ENCODE measurements around the gene ANK2. TPM values are rescaled to one million over a fixed set of nuclear protein-coding genes. Genes with fewer than 3 reads are reported as not detected.

Gene ANK2
- total RNA-seq, 4 donors from 2014 or later, result 27.4 to 142 (median 47.2) TPM

DNA sequence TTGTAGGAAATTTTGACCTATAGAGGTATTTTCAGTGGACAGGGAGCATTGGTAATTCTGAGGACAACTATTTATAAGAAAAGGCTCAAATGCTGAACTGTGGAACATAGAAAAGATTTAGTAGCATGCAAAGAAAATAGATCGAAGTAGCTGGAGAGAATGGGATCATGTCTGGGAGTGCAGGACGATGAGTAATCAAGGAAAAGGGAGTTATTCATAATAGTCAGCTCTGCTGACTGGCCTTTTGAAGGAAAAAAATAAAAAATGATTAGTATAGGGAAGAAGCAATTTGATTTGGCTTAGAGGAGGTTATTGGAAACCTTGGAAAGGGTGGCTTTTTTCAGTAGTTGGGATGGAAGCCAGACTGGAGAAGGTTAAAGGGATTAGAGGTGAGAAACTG, 22.9 kb upstream of the ANK2 start:
- H3K27ac ChIP-seq, result no peak overlapping the region
- intact Hi-C loops (cut with DNase I; ENCODE audit: low total_unique reads), result no loop called here
- no peaks in the 10 kb centered on the region for H3K27me3 ChIP-seq
- no peaks in the 10 kb centered on the region for H3K4me1 ChIP-seq
- no peak overlapping the region for H3K4me3 ChIP-seq
- H3K36me3 ChIP-seq, result no peaks in the 10 kb centered on the region
- no peaks in the 10 kb centered on the region for H3K9me3 ChIP-seq
- no peak for DNase-seq
- TF ChIP-seq, protein P1, sequence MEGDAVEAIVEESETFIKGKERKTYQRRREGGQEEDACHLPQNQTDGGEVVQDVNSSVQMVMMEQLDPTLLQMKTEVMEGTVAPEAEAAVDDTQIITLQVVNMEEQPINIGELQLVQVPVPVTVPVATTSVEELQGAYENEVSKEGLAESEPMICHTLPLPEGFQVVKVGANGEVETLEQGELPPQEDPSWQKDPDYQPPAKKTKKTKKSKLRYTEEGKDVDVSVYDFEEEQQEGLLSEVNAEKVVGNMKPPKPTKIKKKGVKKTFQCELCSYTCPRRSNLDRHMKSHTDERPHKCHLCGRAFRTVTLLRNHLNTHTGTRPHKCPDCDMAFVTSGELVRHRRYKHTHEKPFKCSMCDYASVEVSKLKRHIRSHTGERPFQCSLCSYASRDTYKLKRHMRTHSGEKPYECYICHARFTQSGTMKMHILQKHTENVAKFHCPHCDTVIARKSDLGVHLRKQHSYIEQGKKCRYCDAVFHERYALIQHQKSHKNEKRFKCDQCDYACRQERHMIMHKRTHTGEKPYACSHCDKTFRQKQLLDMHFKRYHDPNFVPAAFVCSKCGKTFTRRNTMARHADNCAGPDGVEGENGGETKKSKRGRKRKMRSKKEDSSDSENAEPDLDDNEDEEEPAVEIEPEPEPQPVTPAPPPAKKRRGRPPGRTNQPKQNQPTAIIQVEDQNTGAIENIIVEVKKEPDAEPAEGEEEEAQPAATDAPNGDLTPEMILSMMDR (IDR thresholded peaks at IDR 0.05), result no peak
- TF ChIP-seq POLR2A (IDR thresholded peaks at IDR 0.05), result no peak

DNA sequence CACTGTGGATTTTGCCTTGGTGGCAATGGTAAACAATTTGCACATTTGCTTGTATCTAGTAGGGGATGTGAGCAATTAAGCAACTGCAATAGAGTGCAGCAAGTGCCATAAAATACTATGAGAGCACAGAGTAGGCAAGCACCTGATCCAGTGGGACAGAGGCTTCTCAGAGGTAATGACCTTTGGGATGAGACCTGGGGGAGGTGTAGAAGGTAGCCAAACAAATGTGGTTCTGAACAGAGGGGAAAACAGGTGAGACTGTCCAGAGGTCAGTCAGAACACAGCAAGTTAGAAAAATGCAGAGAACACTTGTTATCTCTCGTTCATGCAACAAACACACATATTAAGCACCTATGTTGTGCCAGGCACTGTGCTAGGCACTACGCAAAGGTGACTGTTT, 21.4 kb upstream of the ANK2 start:
- TF ChIP-seq, protein P1 (IDR thresholded peaks at IDR 0.05), result no peak
- no peak for TF ChIP-seq POLR2A (IDR thresholded peaks at IDR 0.05)
- intact Hi-C loops (cut with DNase I; ENCODE audit: low total_unique reads), result no loop called here

DNA sequence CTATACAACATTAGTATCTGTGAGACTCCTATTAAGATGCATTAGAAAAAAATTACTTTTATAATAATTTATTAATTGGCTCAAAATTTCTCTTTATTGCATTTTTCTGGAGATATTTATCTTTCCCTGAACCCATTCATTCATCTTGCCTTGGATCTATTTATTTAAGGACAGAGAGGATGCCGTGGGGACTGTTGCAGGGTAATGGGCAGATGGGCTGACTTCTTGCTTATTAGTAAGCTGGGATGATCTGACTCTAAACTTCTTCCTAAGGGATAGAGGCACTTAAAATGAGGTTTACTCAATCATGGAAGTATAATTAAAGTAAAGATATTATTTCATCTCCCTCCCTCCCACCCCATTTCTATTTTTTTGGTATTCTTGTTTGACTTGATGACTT, 18.2 kb upstream of the ANK2 start:
- Histone ChIP-seq H3K27ac (no peak overlapping the region), H3K27me3 (no peaks in the 10 kb centered on the region), H3K9me3 (no peaks in the 10 kb centered on the region), H3K4me1 (no peaks in the 10 kb centered on the region), H3K36me3 (no peaks in the 10 kb centered on the region), H3K4me3 (no peak overlapping the region)
- TF ChIP-seq, protein P1 (IDR thresholded peaks at IDR 0.05), result no peak
- no peak for TF ChIP-seq POLR2A (IDR thresholded peaks at IDR 0.05)
- no peak for DNase-seq
- intact Hi-C loops (cut with DNase I; ENCODE audit: low total_unique reads), result no loop called here

More for the DNA sequence above, 21.4 kb upstream of the ANK2 start:
- no peak overlapping the region for H3K27ac ChIP-seq
- no peaks in the 10 kb centered on the region for H3K4me1 ChIP-seq
- no peaks in the 10 kb centered on the region for H3K9me3 ChIP-seq
- no peak overlapping the region for H3K4me3 ChIP-seq
- no peaks in the 10 kb centered on the region for H3K27me3 ChIP-seq
- H3K36me3 ChIP-seq, result no peaks in the 10 kb centered on the region
- DNase-seq, result no peak

DNA sequence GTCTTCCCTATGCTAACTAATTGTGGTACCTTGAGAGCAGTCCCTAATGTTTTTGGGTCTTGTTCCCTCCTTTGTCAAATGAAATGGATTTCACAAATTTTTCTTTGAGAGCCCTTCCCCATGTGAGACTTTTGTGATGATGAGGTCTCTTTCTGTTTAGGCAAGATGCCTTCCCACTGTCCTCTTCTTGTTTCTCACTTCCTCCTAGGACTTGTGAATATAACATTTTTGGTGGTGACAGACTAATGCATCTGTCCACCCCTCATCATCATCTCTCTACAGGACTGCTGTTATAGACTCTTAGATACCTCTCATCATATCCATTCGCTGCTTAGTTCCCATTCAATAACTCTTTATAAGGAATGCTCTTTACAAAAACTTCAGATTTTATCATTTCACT, 8.7 kb upstream of the ANK2 start:
- Histone ChIP-seq H3K27me3 (no peaks in the 10 kb centered on the region), H3K9me3 (no peaks in the 10 kb centered on the region), H3K36me3 (no peaks in the 10 kb centered on the region), H3K27ac (no peak overlapping the region), H3K4me1 (no peaks in the 10 kb centered on the region), H3K4me3 (no peak overlapping the region)
- TF ChIP-seq POLR2A (IDR thresholded peaks at IDR 0.05), result no peak
- TF ChIP-seq, protein P1 (IDR thresholded peaks at IDR 0.05), result no peak
- intact Hi-C loops (cut with DNase I; ENCODE audit: low total_unique reads), result no loop called here
- no peak for DNase-seq

DNA sequence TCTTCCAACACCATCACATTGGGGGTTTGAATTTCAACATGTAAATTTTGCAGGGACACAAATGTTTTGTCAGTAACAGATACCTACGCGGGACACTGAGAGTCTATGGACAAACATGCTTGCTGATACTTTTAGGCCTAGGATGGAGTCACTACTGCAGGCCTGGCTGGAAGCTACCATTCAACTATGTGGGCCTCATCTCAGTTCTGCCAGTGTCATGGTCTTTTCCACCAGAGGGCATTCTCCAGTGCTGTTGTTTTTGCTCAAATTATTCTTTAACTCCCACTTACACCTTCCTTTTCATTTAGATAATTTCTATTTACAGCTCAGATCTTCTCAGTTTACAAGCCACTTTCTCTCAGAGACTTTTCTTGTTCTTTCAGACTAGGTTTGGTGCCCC, 7.0 kb upstream of the ANK2 start:
- Histone ChIP-seq H3K27me3 (no peaks in the 10 kb centered on the region), H3K4me3 (no peak overlapping the region), H3K36me3 (no peaks in the 10 kb centered on the region), H3K27ac (no peak overlapping the region), H3K4me1 (no peaks in the 10 kb centered on the region), H3K9me3 (no peaks in the 10 kb centered on the region)
- intact Hi-C loops (cut with DNase I; ENCODE audit: low total_unique reads), result no loop called here
- TF ChIP-seq, protein P1 (IDR thresholded peaks at IDR 0.05), result no peak
- no peak for TF ChIP-seq POLR2A (IDR thresholded peaks at IDR 0.05)
- no peak for DNase-seq

Measured in uterus (tissue), 4 donors.